ENCODE data around the gene LMO7. TPM values are rescaled to one million over a fixed set of nuclear protein-coding genes. Genes with fewer than 3 reads are reported as not detected.

LMO7 gene
- total and polyA plus RNA-seq, 8 donors: 17.1 to 214 (median 72.4) TPM

GRCh38 chr13:75901501-75901900, 265.4 kb downstream of the LMO7 start:
- Histone ChIP-seq H3K36me3 (no peaks in the 10 kb centered on the region), H3K27me3 (no peaks in the 10 kb centered on the region), H3K4me3 (no peak overlapping the region), H3K27ac (peak overlapping the region in 2 of 5 donors; percentile 19 to 56), H3K4me1 (peaks cover 0 to 16% (median 2%) of the 10 kb centered on the region in 4 donors), H3K9me3 (no peaks in the 10 kb centered on the region)
- whole genome bisulfite sequencing, 5 donors: 64 to 88% (median 82%) methylated on average over 2 of the region's 2 CpGs
- DNase-seq: no peak
- TF ChIP-seq EP300 (IDR thresholded peaks at IDR 0.05) (no peak), POLR2AphosphoS5 (IDR thresholded peaks at IDR 0.05) (peak in 1 of 3 donors; percentile 25)
- intact Hi-C loops (cut with DNase I; ENCODE audit: low total_unique reads): no loop called here

DNA sequence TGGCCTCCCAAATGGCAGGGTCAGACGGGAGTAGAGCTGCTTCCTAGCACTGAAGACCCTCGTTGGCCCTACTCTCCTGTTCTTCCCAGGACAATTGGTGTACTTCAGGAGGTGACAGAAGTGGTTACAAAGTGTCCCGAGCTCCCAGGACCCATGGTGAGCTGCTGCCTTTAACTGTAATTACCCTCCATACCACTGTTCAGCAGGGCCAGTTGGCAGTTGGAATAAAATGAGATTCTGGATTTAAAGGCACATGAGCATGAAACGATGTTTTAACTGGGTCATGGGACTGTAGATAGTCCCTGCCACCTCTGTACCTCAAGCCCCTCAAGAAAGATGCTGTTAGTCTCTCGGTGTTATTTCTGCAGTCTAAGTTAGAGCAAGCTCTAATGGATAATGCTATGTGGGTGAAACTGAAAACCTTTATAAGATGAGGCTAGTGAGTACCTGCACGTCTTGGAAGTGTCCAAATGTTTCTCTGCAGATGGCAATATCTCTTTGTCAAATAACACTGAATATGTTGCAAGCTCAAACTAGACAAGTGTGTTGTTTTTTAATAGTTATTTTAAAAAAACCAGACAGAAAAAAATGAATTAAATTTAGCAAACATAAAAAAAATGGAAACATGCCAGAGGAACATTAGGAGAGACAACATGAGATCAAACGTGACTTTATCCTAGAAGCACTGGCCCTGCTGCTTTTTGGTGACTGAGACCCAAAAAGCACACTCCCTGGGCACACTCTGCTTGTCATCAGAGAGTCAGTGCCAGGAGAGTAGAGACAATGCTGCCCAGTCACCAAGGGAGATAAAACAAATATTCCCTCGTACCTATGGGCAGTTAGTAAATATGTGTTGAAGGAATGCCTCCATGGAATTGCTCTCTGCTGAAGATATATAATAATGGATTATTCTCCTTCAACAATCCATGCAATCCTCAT, 266.3 kb downstream of the LMO7 start:
- H3K36me3 ChIP-seq: no peaks in the 10 kb centered on the region
- no peak overlapping the region for H3K4me3 ChIP-seq
- H3K27ac ChIP-seq: peak overlapping the region in 2 of 5 donors; percentile 19 to 56
- peaks cover 0 to 17% (median 2%) of the 10 kb centered on the region in 4 donors for H3K4me1 ChIP-seq
- H3K9me3 ChIP-seq: no peaks in the 10 kb centered on the region
- 63 to 74% (median 71%) methylated on average over 8 of the region's 8 CpGs for WGBS, 5 donors
- no peak for DNase-seq
- no peaks in the 10 kb centered on the region for H3K27me3 ChIP-seq
- intact Hi-C loops (cut with DNase I; ENCODE audit: low total_unique reads): no loop called here
- no peak for TF ChIP-seq POLR2AphosphoS5 (IDR thresholded peaks at IDR 0.05)
- TF ChIP-seq EP300 (IDR thresholded peaks at IDR 0.05): no peak
- TF ChIP-seq CTCF (IDR thresholded peaks at IDR 0.05): no peak
- TF ChIP-seq POLR2A (IDR thresholded peaks at IDR 0.05): no peak

DNA sequence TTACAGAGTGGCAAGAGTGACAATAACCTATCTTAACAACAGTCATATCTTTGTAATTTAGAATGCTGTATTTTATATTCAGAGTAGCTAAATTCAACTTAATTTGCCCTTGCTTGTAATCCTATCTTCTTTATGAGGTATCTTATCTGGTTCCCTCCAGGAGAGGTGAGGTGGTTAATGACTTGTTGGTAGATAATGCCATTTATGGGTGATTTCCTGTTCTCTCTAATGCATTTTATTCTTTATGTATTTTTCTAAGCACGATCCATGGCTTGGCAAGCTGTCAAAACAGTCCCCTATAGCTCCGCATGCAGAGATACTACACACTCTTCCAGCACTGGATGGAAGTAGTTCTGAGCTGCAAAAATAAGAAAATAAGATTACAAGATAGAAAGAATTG, 267.9 kb downstream of the LMO7 start:
- Histone ChIP-seq H3K27ac (no peak overlapping the region), H3K4me3 (no peak overlapping the region), H3K27me3 (no peaks in the 10 kb centered on the region), H3K4me1 (peaks cover 0 to 25% (median 2%) of the 10 kb centered on the region in 4 donors), H3K36me3 (no peaks in the 10 kb centered on the region), H3K9me3 (no peaks in the 10 kb centered on the region)
- WGBS, 5 donors: 23 to 60% (median 48%) methylated on average over 2 of the region's 2 CpGs
- intact Hi-C loops (cut with DNase I; ENCODE audit: low total_unique reads): no loop called here
- no peak for TF ChIP-seq POLR2A (IDR thresholded peaks at IDR 0.05)
- no peak for TF ChIP-seq POLR2AphosphoS5 (IDR thresholded peaks at IDR 0.05)
- no peak for TF ChIP-seq CTCF (IDR thresholded peaks at IDR 0.05)
- no peak for TF ChIP-seq EP300 (IDR thresholded peaks at IDR 0.05)
- DNase-seq: no peak

DNA sequence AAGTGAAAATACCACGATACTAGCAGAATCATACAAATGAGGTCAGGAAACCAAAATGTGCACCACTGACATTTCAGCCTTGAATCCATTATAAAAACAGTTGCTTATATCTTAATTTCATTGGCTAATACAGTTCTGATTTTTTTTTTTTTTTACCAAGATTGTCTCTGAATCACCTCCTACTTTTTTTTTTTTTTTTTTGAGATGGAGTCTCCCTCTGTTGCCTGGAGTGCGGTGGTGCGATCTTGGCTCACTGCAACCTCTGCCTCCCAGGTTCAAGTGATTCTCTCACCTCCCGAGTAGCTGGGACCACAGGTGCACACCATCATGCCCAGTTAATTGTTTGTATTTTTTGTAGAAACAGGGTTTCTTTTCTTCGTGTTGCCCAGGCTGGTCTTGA, 270.2 kb downstream of the LMO7 start:
- intact Hi-C loops (cut with DNase I; ENCODE audit: low total_unique reads): no loop called here
- H3K27ac ChIP-seq: peak overlapping the region in 4 of 5 donors; percentile 18 to 77 (median 47)
- WGBS, 5 donors: 81 to 92% (median 87%) methylated on average over 5 of the region's 5 CpGs

More for the DNA sequence above, 270.2 kb downstream of the LMO7 start:
- no peaks in the 10 kb centered on the region for H3K9me3 ChIP-seq
- no peak overlapping the region for H3K4me3 ChIP-seq
- no peaks in the 10 kb centered on the region for H3K36me3 ChIP-seq
- no peaks in the 10 kb centered on the region for H3K27me3 ChIP-seq
- DNase-seq: no peak
- TF ChIP-seq CTCF (IDR thresholded peaks at IDR 0.05) (no peak), EP300 (IDR thresholded peaks at IDR 0.05) (no peak), POLR2AphosphoS5 (IDR thresholded peaks at IDR 0.05) (no peak), POLR2A (IDR thresholded peaks at IDR 0.05) (no peak)
- H3K4me1 ChIP-seq: peaks cover 0 to 24% (median 2%) of the 10 kb centered on the region in 4 donors

Measured in stomach (tissue), 9 donors.